H1 (cell line): ENCODE data around the gene F10. TPM values are rescaled to one million over a fixed set of nuclear protein-coding genes. Genes with fewer than 3 reads are reported as not detected.

ENCODE experiments used
- CTCF ChIA-PET: fragments of 300-600 bp; sonication (Branson Sonifier 250); formaldehyde crosslinking; loops from one replicate; lab custom pipeline; 2021; ENCODE audit not compliant: partially characterized antibody; lab: Charles Lee
- POLR2A ChIA-PET: fragments of 300-600 bp; sonication (Branson Sonifier 250); formaldehyde crosslinking; loops from one replicate; lab custom pipeline; 2021; ENCODE audit warnings: inconsistent platforms; ENCODE audit not compliant: partially characterized antibody; lab: Charles Lee
- DNase-seq, 2 experiments: peaks; one replicate each; pipeline versions ENCODE4 v3.0.0 to v3.0.0-alpha.2; 2010 to 2022; ENCODE audit warnings: low spot score in 2 of 2, low read depth in 1 of 2, mixed read lengths in 1 of 2
- FAIRE-seq: peaks from 2 replicates; lab custom pipeline; 2011; peaks lifted over from hg19 to GRCh38; lab: Jason Lieb, UNC
- H2AFZ ChIP-seq: 2 replicates; pipeline ENCODE4 v1.8.1; 2012; ENCODE audit warnings: low read length, inconsistent platforms
- H2AK5ac ChIP-seq: 2 replicates; pipeline ENCODE4 v1.6.1; 2013; ENCODE audit warnings: low read depth, low read length
- H2BK120ac ChIP-seq: replicated peaks from 2 replicates; pipeline ENCODE3; 2013; ENCODE audit warnings: low read depth, low read length, inconsistent platforms
- H2BK12ac ChIP-seq: 2 replicates; pipeline ENCODE4 v1.6.1; 2013; ENCODE audit warnings: low read depth, low read length
- H2BK15ac ChIP-seq: 2 replicates; pipeline ENCODE4 v1.6.1; 2013; ENCODE audit warnings: low read length
- H2BK20ac ChIP-seq: 2 replicates; pipeline ENCODE4 v1.6.1; 2013; ENCODE audit warnings: low read length
- H2BK5ac ChIP-seq: 2 replicates; pipeline ENCODE4 v1.6.1; 2013; ENCODE audit warnings: low read depth, low read length
- H3K14ac ChIP-seq: 2 replicates; pipeline ENCODE4 v1.6.1; 2013; ENCODE audit warnings: inconsistent platforms; ENCODE audit not compliant: insufficient read length
- H3K18ac ChIP-seq: 2 replicates; pipeline ENCODE4 v1.6.1; 2013; ENCODE audit warnings: low read length; ENCODE audit errors: extremely low read depth
- H3K23ac ChIP-seq: 2 replicates; pipeline ENCODE4 v1.6.1; 2013; ENCODE audit warnings: inconsistent platforms; ENCODE audit not compliant: insufficient read length
- H3K23me2 ChIP-seq: 2 replicates; pipeline ENCODE4 v1.6.1; 2013; ENCODE audit warnings: low read depth, low read length
- H3K27ac ChIP-seq: 2 replicates; pipeline ENCODE4 v1.6.1; 2011; ENCODE audit warnings: low read depth, low read length, inconsistent platforms
- H3K27me3 ChIP-seq, 4 experiments: replicated peaks in 1 of 4; 1 replicate in 1 of 4; 2 replicates in 3 of 4; pipeline versions ENCODE4 v1.6.1 to v1.8.1; 2011 to 2013; ENCODE audit warnings: low read length in 3 of 4, mild to moderate bottlenecking in 3 of 4, inconsistent platforms in 2 of 4, mixed read lengths in 2 of 4, moderate library complexity in 1 of 4; ENCODE audit not compliant: control insufficient read depth in 3 of 4, insufficient read depth in 3 of 4; ENCODE audit errors: extremely low read depth in 1 of 4
- H3K36me3 ChIP-seq, 4 experiments: 2 replicates each; pipeline versions ENCODE4 v1.6.1 to v1.8.1; 2011 to 2013; ENCODE audit warnings: mild to moderate bottlenecking in 4 of 4, low read length in 3 of 4, moderate library complexity in 2 of 4, control low read depth in 1 of 4, inconsistent platforms in 1 of 4; ENCODE audit not compliant: insufficient read depth in 4 of 4, control insufficient read depth in 2 of 4
- H3K4ac ChIP-seq: replicated peaks from 2 replicates; pipeline ENCODE3; 2013; ENCODE audit warnings: low read length, low read depth, mixed read lengths, inconsistent platforms; ENCODE audit not compliant: insufficient read length
- H3K4me1 ChIP-seq, 4 experiments: replicated peaks in 1 of 4; 1 replicate in 1 of 4; 2 replicates in 3 of 4; pipeline versions ENCODE4 v1.6.1 to v1.8.1; 2011 to 2013; ENCODE audit warnings: low read length in 3 of 4, inconsistent platforms in 2 of 4, mixed read lengths in 1 of 4; ENCODE audit not compliant: insufficient read depth in 4 of 4, control insufficient read depth in 3 of 4
- H3K4me2 ChIP-seq, 2 experiments: 2 replicates each; pipeline versions ENCODE4 v1.6.1 to v1.8.1; 2011 to 2013; ENCODE audit warnings: low read depth in 2 of 2, low read length in 2 of 2, control low read depth in 1 of 2, inconsistent platforms in 1 of 2, mild to moderate bottlenecking in 1 of 2; ENCODE audit not compliant: insufficient read depth in 1 of 2
- H3K4me3 ChIP-seq, 4 experiments: fragments of 200-600, 300-600 bp in 1 of 4; sonication (generic), shearing (Covaris generic), sonication (Bioruptor Twin) in 1 of 4; 2 replicates each; pipeline versions ENCODE4 v1.5.1 to v1.8.1; 2011 to 2016; ENCODE audit warnings: low read length in 4 of 4, low read depth in 3 of 4, control low read depth in 2 of 4, inconsistent platforms in 2 of 4, mild to moderate bottlenecking in 2 of 4, mixed read lengths in 1 of 4, moderate library complexity in 1 of 4; ENCODE audit not compliant: insufficient read depth in 2 of 4; ENCODE audit errors: extremely low read depth in 1 of 4
- H3K56ac ChIP-seq: replicated peaks from 2 replicates; pipeline ENCODE3; 2013; ENCODE audit warnings: low read depth, mild to moderate bottlenecking, mixed read lengths, low read length, inconsistent platforms; ENCODE audit not compliant: insufficient read length
- H3K79me1 ChIP-seq: 2 replicates; pipeline ENCODE4 v1.6.1; 2013; ENCODE audit warnings: low read depth, low read length, control low read depth
- H3K79me2 ChIP-seq, 2 experiments: 2 replicates each; pipeline versions ENCODE4 v1.6.1 to v1.8.1; 2012 to 2013; ENCODE audit warnings: low read length in 2 of 2, mild to moderate bottlenecking in 2 of 2, inconsistent platforms in 1 of 2; ENCODE audit not compliant: insufficient read depth in 2 of 2, control insufficient read depth in 1 of 2
- H3K9ac ChIP-seq, 4 experiments: replicated peaks in 1 of 4; 1 replicate in 1 of 4; 2 replicates in 3 of 4; pipeline versions ENCODE4 v1.6.1 to v1.8.1; 2011 to 2013; ENCODE audit warnings: low read depth in 3 of 4, low read length in 3 of 4, control low read depth in 2 of 4, mild to moderate bottlenecking in 2 of 4, moderate library complexity in 2 of 4, inconsistent platforms in 1 of 4; ENCODE audit errors: extremely low read depth in 1 of 4
- H3K9me3 ChIP-seq, 2 experiments: 2 replicates each; pipeline versions ENCODE4 v1.6.1 to v1.8.1; 2012 to 2013; ENCODE audit warnings: mild to moderate bottlenecking in 2 of 2, moderate library complexity in 2 of 2, control low read depth in 1 of 2, inconsistent platforms in 1 of 2, low read depth in 1 of 2, low read length in 1 of 2, mixed read lengths in 1 of 2; ENCODE audit not compliant: insufficient read depth in 2 of 2
- H4K20me1 ChIP-seq, 2 experiments: replicated peaks in 1 of 2; 2 replicates each; pipeline versions ENCODE3 to v1.8.1; 2011 to 2013; ENCODE audit warnings: inconsistent platforms in 2 of 2, low read length in 2 of 2, mild to moderate bottlenecking in 1 of 2; ENCODE audit not compliant: insufficient read depth in 2 of 2, control insufficient read depth in 1 of 2
- H4K5ac ChIP-seq: 2 replicates; pipeline ENCODE4 v1.6.1; 2013; ENCODE audit warnings: low read length, low read depth, mixed read lengths, inconsistent platforms; ENCODE audit not compliant: insufficient read length
- H4K8ac ChIP-seq: 2 replicates; pipeline ENCODE4 v1.8.0; 2013; ENCODE audit warnings: mild to moderate bottlenecking, moderate library complexity, low read length, inconsistent platforms; ENCODE audit not compliant: insufficient read depth; ENCODE audit errors: extremely low read depth
- H4K91ac ChIP-seq: replicated peaks from 2 replicates; pipeline ENCODE3; 2013; ENCODE audit warnings: low read length, mixed read lengths, inconsistent platforms; ENCODE audit not compliant: insufficient read length
- ATF3 ChIP-seq: IDR thresholded peaks from 2 replicates; pipeline ENCODE4 v1.6.1; 2011; ENCODE audit warnings: low read depth, mild to moderate bottlenecking, low read length; ENCODE audit not compliant: insufficient read depth
- CHD2 ChIP-seq: IDR thresholded peaks from 2 replicates; pipeline ENCODE4 v1.6.1; 2012; ENCODE audit warnings: low read length, improper control_type of control experiment
- CTBP2 ChIP-seq: IDR thresholded peaks from 2 replicates; pipeline ENCODE4 v1.7.0; 2011; ENCODE audit warnings: borderline replicate concordance, mild to moderate bottlenecking, moderate library complexity, mixed read lengths, low read length; ENCODE audit not compliant: insufficient read depth, insufficient read length
- EZH2 ChIP-seq: fragments of 200-600 bp; sonication (generic); IDR thresholded peaks from 2 replicates; pipeline ENCODE4 v1.7.1; 2012; ENCODE audit warnings: low read depth, mild to moderate bottlenecking, moderate library complexity, low read length, inconsistent platforms; ENCODE audit not compliant: severe bottlenecking
- GABPA ChIP-seq: IDR thresholded peaks from 2 replicates; pipeline ENCODE4 v1.6.1; 2011; ENCODE audit warnings: mild to moderate bottlenecking, low read length, moderate library complexity, borderline replicate concordance; ENCODE audit not compliant: insufficient read depth
- KDM1A ChIP-seq: fragments of 200-600, 300-600 bp; sonication (generic); IDR thresholded peaks from 2 replicates; pipeline ENCODE4 v1.7.1; 2016; ENCODE audit warnings: mild to moderate bottlenecking, low read length, borderline replicate concordance
- KDM5A ChIP-seq: fragments of 200-600 bp; IDR thresholded peaks from 2 replicates; pipeline ENCODE4 v1.7.1; 2012; ENCODE audit warnings: mild to moderate bottlenecking, low read length, inconsistent platforms, mixed read lengths
- POLR2A ChIP-seq, 2 experiments: IDR thresholded peaks; 1 replicate in 1 of 2; 2 replicates in 1 of 2; pipeline ENCODE4 v1.6.1; 2011; ENCODE audit warnings: low read depth in 2 of 2, low read length in 2 of 2, mild to moderate bottlenecking in 2 of 2; ENCODE audit errors: control extremely low read depth in 1 of 2
- SUZ12 ChIP-seq: fragments of 200-600 bp; sonication (generic); IDR thresholded peaks from 2 replicates; pipeline ENCODE4 v1.6.1; 2012; ENCODE audit warnings: mild to moderate bottlenecking, inconsistent platforms, low read length, moderate library complexity, mixed read lengths
- TAF7 ChIP-seq: optimal IDR thresholded peaks from 2 replicates; pipeline ENCODE3; 2011; ENCODE audit warnings: low read depth, mild to moderate bottlenecking, inconsistent platforms, low read length, moderate library complexity, borderline replicate concordance
- TEAD4 ChIP-seq: IDR thresholded peaks from 2 replicates; pipeline ENCODE4 v1.6.1; 2012; ENCODE audit warnings: low read depth, low read length, inconsistent platforms, mixed read lengths
- WGBS, 2 experiments: shearing (Covaris generic) in 1 of 2; methylation state at CpG; one replicate each; pipeline versions ENCODE4 v1.1.6 to v1.1.7; 2013 to 2015; ENCODE audit warnings: low lambda C conversion rate in 2 of 2, mixed read lengths in 2 of 2, inconsistent platforms in 1 of 2, low coverage in 1 of 2, missing lambda C conversion rate in 1 of 2; ENCODE audit not compliant: insufficient replicate concordance in 2 of 2, insufficient coverage in 1 of 2, insufficient read length in 1 of 2; ENCODE audit errors: extremely low coverage in 1 of 2, missing lambda C conversion rate in 1 of 2; 5-methylcytosine and 5-hydroxymethylcytosine counted together
- polyA plus RNA-seq, 7 experiments: library from polyadenylated mRNA; depleted of rRNA in 3 of 7; stranded (reverse) in 5 of 7; unstranded in 2 of 7; fragments of >200 nt in 5 of 7; fragments of 200-250 nt in 2 of 7; gene quantifications; 1 replicate in 5 of 7; 2 replicates in 1 of 7; 4 replicates in 1 of 7; pipeline versions ENCODE4 v1.2.1 to v1.2.3, GENCODE V29; 2011 to 2013; ENCODE audit warnings: missing spikeins in 2 of 7, mixed read lengths in 2 of 7
- total RNA-seq: library from RNA; stranded (reverse); fragmentation: NEBNext Ultra II Directional; extraction: Animal tissue kit (Norgen Biotek cat#: 25700); gene quantifications from 2 replicates; pipeline ENCODE4 v1.2.1, GENCODE V29; 2021
- TF ChIP-seq, protein P1 (sequence below): IDR thresholded peaks from 2 replicates; pipeline ENCODE4 v1.6.1; 2011; ENCODE audit warnings: low read length, improper control_type of control experiment

Gene F10
- total and polyA plus RNA-seq, 2 of the 8 experiments (the other 6 are each of a cell fraction or from before 2014, with no cell fraction given) = 2.0 to 4.2 TPM

DNA sequence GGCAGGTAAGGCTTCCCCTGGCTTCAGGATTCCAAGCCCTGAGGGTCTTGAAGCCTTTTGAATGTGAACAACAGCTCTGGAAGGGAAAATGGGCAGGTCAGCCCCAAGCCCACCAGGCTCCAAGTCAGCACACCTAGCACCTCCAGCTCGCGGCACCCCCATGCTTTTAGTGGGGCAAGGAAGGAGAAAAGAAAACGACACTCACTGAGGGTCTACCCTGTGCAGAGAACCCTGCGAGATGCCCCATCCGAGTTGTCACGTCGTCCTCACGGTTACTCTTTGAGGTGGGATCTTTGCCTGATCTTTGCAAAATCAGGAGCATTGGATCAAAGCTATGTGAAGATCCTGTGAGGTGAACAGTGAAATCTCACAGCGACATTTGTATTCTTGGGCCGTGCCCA is 5.7 kb upstream of the F10 start:
- no peak overlapping the region for H3K27ac ChIP-seq
- H3K18ac ChIP-seq = no peak overlapping the region
- ChIA-PET CTCF (interaction anchor here (0.6 to 2.4 kb wide), 4 partner anchors 23 to 301 kb away, joined by 3 to 6 read pairs (median 3); no protein-coding TSS in a partner anchor), POLR2A (interaction anchor here (0.6 to 1.5 kb wide), 4 partner anchors 13 to 1456 kb away, joined by 3 to 6 read pairs (median 4); no protein-coding TSS in a partner anchor)
- no peak overlapping the region for H2BK12ac ChIP-seq
- no peak overlapping the region for H4K5ac ChIP-seq
- no peak overlapping the region for H4K91ac ChIP-seq
- no peak overlapping the region for H2BK5ac ChIP-seq
- H2AK5ac ChIP-seq = no peak overlapping the region
- DNase-seq (peak in 1 of 2 experiments; percentile 23), FAIRE-seq (no peak)
- no peaks in the 10 kb centered on the region for H3K79me2 ChIP-seq
- H3K23me2 ChIP-seq = no peaks in the 10 kb centered on the region
- no peak overlapping the region for H3K56ac ChIP-seq
- no peak overlapping the region for H2AFZ ChIP-seq
- no peak overlapping the region for H3K4me3 ChIP-seq
- H4K20me1 ChIP-seq = peaks cover 0 to 4% of the 10 kb centered on the region in 2 experiments
- no peaks in the 10 kb centered on the region for H3K79me1 ChIP-seq
- WGBS, 2 experiments = 99% methylated on average over 9 of the region's 10 CpGs; no CpG with 5 or more reads in 1 of the 2 experiments
- no peak overlapping the region for H3K23ac ChIP-seq
- H4K8ac ChIP-seq = no peak overlapping the region
- no peak overlapping the region for H3K4me2 ChIP-seq
- H3K9ac ChIP-seq = no peak overlapping the region
- no peak overlapping the region for H3K14ac ChIP-seq
- H2BK120ac ChIP-seq = no peak overlapping the region
- no peak overlapping the region for H2BK20ac ChIP-seq
- no peaks in the 10 kb centered on the region; a peak in 1 of 8 replicates for H3K36me3 ChIP-seq
- no peak overlapping the region for H3K4ac ChIP-seq
- no peak overlapping the region for H2BK15ac ChIP-seq
- no peaks in the 10 kb centered on the region; a peak in 1 of 7 replicates for H3K4me1 ChIP-seq
- H3K27me3 ChIP-seq = no peaks in the 10 kb centered on the region; a peak in 2 of 7 replicates
- H3K9me3 ChIP-seq = peaks cover 4 to 6% of the 10 kb centered on the region in 2 experiments; a peak in 2 of 4 replicates
- TF ChIP-seq CTBP2 = no peak
- TF ChIP-seq CHD2 = no peak
- TF ChIP-seq, protein P1, sequence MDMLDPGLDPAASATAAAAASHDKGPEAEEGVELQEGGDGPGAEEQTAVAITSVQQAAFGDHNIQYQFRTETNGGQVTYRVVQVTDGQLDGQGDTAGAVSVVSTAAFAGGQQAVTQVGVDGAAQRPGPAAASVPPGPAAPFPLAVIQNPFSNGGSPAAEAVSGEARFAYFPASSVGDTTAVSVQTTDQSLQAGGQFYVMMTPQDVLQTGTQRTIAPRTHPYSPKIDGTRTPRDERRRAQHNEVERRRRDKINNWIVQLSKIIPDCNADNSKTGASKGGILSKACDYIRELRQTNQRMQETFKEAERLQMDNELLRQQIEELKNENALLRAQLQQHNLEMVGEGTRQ = no peak
- TF ChIP-seq GABPA = no peak
- TF ChIP-seq TAF7 = no peak
- no peak for TF ChIP-seq ATF3
- no peak for TF ChIP-seq POLR2A (IDR thresholded peaks at IDR 0.05; ENCODE audit: control extremely low read depth in 1 of 2, low read depth in 2 of 2, low read length in 2 of 2)
- no peak for TF ChIP-seq EZH2
- no peak for TF ChIP-seq KDM1A
- no peak for TF ChIP-seq SUZ12
- TF ChIP-seq TEAD4 = no peak
- TF ChIP-seq KDM5A = no peak
